HUES64 (cell line): ENCODE measurements around the gene WNT9B.

Experiments used
- H3K27ac ChIP-seq: 2 replicates; pipeline ENCODE4 v1.7.0; 2013; ENCODE audit warnings: low read depth, low read length, inconsistent platforms
- H3K27me3 ChIP-seq: 2 replicates; pipeline ENCODE4 v1.6.1; 2013; ENCODE audit warnings: mild to moderate bottlenecking, low read length; ENCODE audit not compliant: insufficient read depth
- H3K36me3 ChIP-seq: 2 replicates; pipeline ENCODE4 v1.6.1; 2013; ENCODE audit warnings: mild to moderate bottlenecking, low read length; ENCODE audit not compliant: insufficient read depth
- H3K4me1 ChIP-seq: 2 replicates; pipeline ENCODE4 v1.6.1; 2013; ENCODE audit warnings: mild to moderate bottlenecking, low read length, moderate library complexity; ENCODE audit not compliant: insufficient read depth
- H3K4me3 ChIP-seq: 2 replicates; pipeline ENCODE4 v1.5.1; 2013; ENCODE audit warnings: mild to moderate bottlenecking, low read length, moderate library complexity
- H3K9ac ChIP-seq: 2 replicates; pipeline ENCODE4 v1.6.1; 2013; ENCODE audit warnings: mild to moderate bottlenecking, low read depth, low read length
- H3K9me3 ChIP-seq: 2 replicates; pipeline ENCODE4 v1.6.1; 2013; ENCODE audit warnings: low read depth, low read length; ENCODE audit not compliant: insufficient read depth
- WGBS: fragments of 150-250, 120-280 bp; methylation state at CpG from one replicate; pipeline ENCODE4 v1.1.7; 2013; ENCODE audit warnings: missing lambda C conversion rate; 5-methylcytosine and 5-hydroxymethylcytosine counted together

The WNT9B gene

GRCh38 chr17:46935658-46936266, 84.4 kb downstream of the WNT9B start:
- H3K27ac ChIP-seq = no peak overlapping the region
- no peak overlapping the region for H3K9ac ChIP-seq

More at GRCh38 chr17:46935658-46936266, 84.4 kb downstream of the WNT9B start:
- Histone ChIP-seq H3K4me1 (no peaks in the 10 kb centered on the region), H3K4me3 (no peak overlapping the region), H3K36me3 (peaks cover 94% of the 10 kb centered on the region), H3K27me3 (no peaks in the 10 kb centered on the region), H3K9me3 (no peaks in the 10 kb centered on the region)
- WGBS = 88% methylated on average over 7 of the region's 7 CpGs
